K562 (cell line): Measurements from ENCODE around the gene TREH. TPM values are rescaled to one million over a fixed set of nuclear protein-coding genes. Genes with fewer than 3 reads are reported as not detected.

Experiments used
- DPF2 ChIP-seq: fragments of 450-650 bp; IDR thresholded peaks from 2 replicates; pipeline ENCODE4 v1.6.1; 2016
- ETV6 ChIP-seq, 3 experiments: fragments of 150-350 bp in 1 of 3; sonication (generic) in 1 of 3; formaldehyde crosslinking in 1 of 3; IDR thresholded peaks; 2 replicates each; pipeline versions ENCODE4 v1.6.1 to v1.8.0; 2014 to 2022; ENCODE audit warnings: borderline replicate concordance in 2 of 3, low read depth in 2 of 3, antibody characterized with exemption in 1 of 3, low read length in 1 of 3, mild to moderate bottlenecking in 1 of 3, missing genetic modification reagents in 1 of 3
- FOXM1 ChIP-seq, 2 experiments: fragments of 450-650 bp in 1 of 2; sonication (generic) in 1 of 2; formaldehyde crosslinking in 1 of 2; IDR thresholded peaks; 2 replicates each; pipeline versions ENCODE4 v1.6.1 to v1.9.0; 2017 to 2022; ENCODE audit warnings: low read depth in 2 of 2, mild to moderate bottlenecking in 2 of 2, missing genetic modification reagents in 1 of 2, moderate library complexity in 1 of 2
- HINFP ChIP-seq: fragments of 450-650 bp; conservative IDR thresholded peaks from 2 replicates; pipeline ENCODE4 v1.6.1; 2016; ENCODE audit warnings: missing genetic modification characterization, low read depth, mild to moderate bottlenecking, control low read depth, missing compliant biosample characterization
- KDM2B ChIP-seq: fragments of 250-450 bp; sonication (Bioruptor Pico); IDR thresholded peaks from 2 replicates; pipeline ENCODE4 v1.8.0; 2021; ENCODE audit warnings: mild to moderate bottlenecking, moderate library complexity
- MXD1 ChIP-seq: fragments of 250-450 bp; sonication (Bioruptor Pico); IDR thresholded peaks from 2 replicates; pipeline ENCODE4 v1.8.0; 2021; ENCODE audit warnings: borderline replicate concordance, mild to moderate bottlenecking, moderate library complexity; ENCODE audit not compliant: poor library complexity, severe bottlenecking
- PCBP1 ChIP-seq: fragments of 200-400 bp; formaldehyde crosslinking; IDR thresholded peaks from 2 replicates; pipeline ENCODE4 v1.6.1; 2018; ENCODE audit warnings: mild to moderate bottlenecking, low read depth, low read length; ENCODE audit not compliant: poor library complexity, severe bottlenecking
- PRDM10 ChIP-seq: fragments of 450-650 bp; IDR thresholded peaks from 2 replicates; pipeline ENCODE4 v1.6.1; 2018; ENCODE audit not compliant: partially characterized antibody
- TCF3 ChIP-seq: sonication (generic); formaldehyde crosslinking; IDR thresholded peaks from 2 replicates; pipeline ENCODE4 v1.4.0; 2020; ENCODE audit warnings: mild to moderate bottlenecking, missing genetic modification reagents
- TEAD1 ChIP-seq, 2 experiments: fragments of 450-650 bp in 1 of 2; sonication (generic) in 1 of 2; formaldehyde crosslinking; IDR thresholded peaks; 2 replicates each; pipeline versions ENCODE4 v1.4.0 to v1.8.0; 2020 to 2022; ENCODE audit warnings: mild to moderate bottlenecking in 2 of 2, missing genetic modification reagents in 1 of 2
- ZNF212 ChIP-seq: fragments of 450-650 bp; formaldehyde crosslinking; IDR thresholded peaks from 2 replicates; pipeline ENCODE4 v1.4.0; 2020; ENCODE audit warnings: mild to moderate bottlenecking
- ZNF274 ChIP-seq: IDR thresholded peaks from 2 replicates; pipeline ENCODE4 v1.6.1; 2011; ENCODE audit warnings: low read depth, mild to moderate bottlenecking, low read length, moderate library complexity, borderline replicate concordance
- ZNF668 ChIP-seq: fragments of 250-450 bp; sonication (Bioruptor Pico); IDR thresholded peaks from 2 replicates; pipeline ENCODE4 v1.8.0; 2022; ENCODE audit warnings: mild to moderate bottlenecking, inconsistent platforms
- polyA plus RNA-seq, 8 experiments: library from polyadenylated mRNA; depleted of rRNA in 4 of 8; stranded (reverse) in 5 of 8; unstranded in 3 of 8; fragments of >200 nt; fragmentation: Nextera tagmentation in 2 of 8; fragmentation: Illumina TruSeq in 1 of 8; extraction: Ambion mirVana in 2 of 8; extraction: Trizol in 1 of 8; gene quantifications; 2 replicates each; pipeline versions ENCODE4 v1.2.1 to v1.2.3, GENCODE V29; 2011 to 2014; ENCODE audit warnings: inconsistent platforms in 1 of 8, missing spikeins in 1 of 8
- total RNA-seq, 7 experiments: library from RNA; depleted of rRNA in 6 of 7; stranded (reverse); fragments of >200 nt in 6 of 7; fragmentation: Illumina TruSeq in 2 of 7; extraction: Trizol in 2 of 7; gene quantifications; 2 replicates each; pipeline versions ENCODE4 v1.2.1 to v1.2.3, GENCODE V29; 2011 to 2021; ENCODE audit warnings: low replicate concordance in 1 of 7

Gene TREH
- total and polyA plus RNA-seq, 9 of the 15 experiments (the other 6 are each of a cell fraction or from before 2014, with no cell fraction given): 0.09 to 0.20 (median 0.11) TPM; not detected in 6

GRCh38 chr11:118708296-118708695, 28.8 kb upstream of the TREH start (continued):
- TF ChIP-seq PRDM10: no peak
- no peak for TF ChIP-seq ETV6 (IDR thresholded peaks at IDR 0.05; ENCODE audit: borderline replicate concordance in 1 of 2, low read depth in 2 of 2, low read length in 1 of 2)
- no peak for TF ChIP-seq ETV6 (CRISPR knock-in tag; IDR thresholded peaks at IDR 0.05; ENCODE audit: borderline replicate concordance)
- TF ChIP-seq ZNF274: no peak
- peak in 1 of 2 experiments; percentile 80; a peak in 2 of 4 replicates for TF ChIP-seq TEAD1 (CRISPR knock-in tag; IDR thresholded peaks at IDR 0.05)
- peak; percentile 90; the same call in 1 of the 2 replicates for TF ChIP-seq ZNF668 (CRISPR knock-in tag)
- 0 out of 2 replicates have a peak, but pooled peaks have one; percentile 35 for TF ChIP-seq TCF3
- no peak for TF ChIP-seq KDM2B (CRISPR knock-in tag)
- TF ChIP-seq MXD1 (CRISPR knock-in tag): no peak
- no peak for TF ChIP-seq FOXM1 (IDR thresholded peaks at IDR 0.05; ENCODE audit: low read depth)
- TF ChIP-seq FOXM1 (CRISPR knock-in tag; IDR thresholded peaks at IDR 0.05; ENCODE audit: low read depth): no peak
- no peak for TF ChIP-seq ZNF212 (CRISPR knock-in tag)
- TF ChIP-seq HINFP: 0 out of 2 replicates have a peak, but pooled peaks have one; percentile 30
- no peak for TF ChIP-seq PCBP1
- peak; percentile 54; the same call in 1 of the 2 replicates for TF ChIP-seq DPF2
